ENCODE data around the gene ZC3H8.

ZC3H8 gene

GRCh38 chr2:112194482-112194881 is 60.4 kb downstream of the ZC3H8 start:
- DNase-seq, result no peak

GRCh38 chr2:112194028-112194427 is 60.8 kb downstream of the ZC3H8 start:
- no peak for DNase-seq

GRCh38 chr2:112189001-112189556 is 65.8 kb downstream of the ZC3H8 start:
- DNase-seq, result no peak

GRCh38 chr2:112187805-112188596 is 66.8 kb downstream of the ZC3H8 start:
- DNase-seq, result no peak

- no peak for DNase-seq
These were observed 67.7 kb downstream of the ZC3H8 start for GRCh38 chr2:112187046-112187715.

- no peak for DNase-seq
These were observed 69.7 kb downstream of the ZC3H8 start for GRCh38 chr2:112185131-112185530.

GRCh38 chr2:112184121-112184520 is 70.7 kb downstream of the ZC3H8 start:
- no peak for DNase-seq

GRCh38 chr2:112183327-112184025 is 71.4 kb downstream of the ZC3H8 start:
- no peak for DNase-seq

- DNase-seq, result peak; percentile 59 to 87
These were observed 72.2 kb downstream of the ZC3H8 start for GRCh38 chr2:112182581-112183034.

GRCh38 chr2:112181571-112182290 is 73.1 kb downstream of the ZC3H8 start:
- peak in 1 of 2 experiments; percentile 7 for DNase-seq

GRCh38 chr2:112175958-112176573 is 78.8 kb downstream of the ZC3H8 start:
- DNase-seq, result no peak

GRCh38 chr2:112175333-112175732 is 79.5 kb downstream of the ZC3H8 start:
- DNase-seq, result no peak

GRCh38 chr2:112174383-112174782 is 80.5 kb downstream of the ZC3H8 start:
- DNase-seq, result no peak

- no peak for DNase-seq
These were observed 81.1 kb downstream of the ZC3H8 start for GRCh38 chr2:112173646-112174319.

GRCh38 chr2:112170495-112170894 is 84.3 kb downstream of the ZC3H8 start:
- no peak for DNase-seq

GRCh38 chr2:112168422-112169124 is 86.3 kb downstream of the ZC3H8 start:
- DNase-seq, result no peak

GRCh38 chr2:112166806-112167499 is 87.9 kb downstream of the ZC3H8 start:
- no peak for DNase-seq

GRCh38 chr2:112165296-112165695 is 89.5 kb downstream of the ZC3H8 start:
- DNase-seq, result no peak

GRCh38 chr2:112164876-112165275 is 90.0 kb downstream of the ZC3H8 start:
- no peak for DNase-seq

GRCh38 chr2:112163541-112163981 is 91.3 kb downstream of the ZC3H8 start:
- DNase-seq, result no peak

All from NCI-H524 (cell line).